Psoas muscle (tissue), 8 donors: ENCODE results near the gene STAB2. TPM values are rescaled to one million over a fixed set of nuclear protein-coding genes. Genes with fewer than 3 reads are reported as not detected.

Experiments
- ATAC-seq, 4 donors: fragments of 200-7000 bp; cut with Tn5 transposase; one replicate each; pipeline ENCODE4 v1.9.1; 2020; ENCODE audit warnings: moderate library complexity in 3 of 4, mild to moderate bottlenecking in 2 of 4
- DNase-seq, 2 donors: peaks; one replicate each; pipeline ENCODE4 v3.0.0-alpha.2; 2020
- H3K27ac ChIP-seq: fragments of 200-600 bp; one replicate; pipeline ENCODE4 v1.8.0; 2022
- H3K27me3 ChIP-seq, 3 donors: fragments of 200-600 bp in 1 of 3; one replicate each; pipeline versions ENCODE4 v1.6.1 to v1.8.0; 2013 to 2022; ENCODE audit warnings: low read length in 2 of 3, mild to moderate bottlenecking in 2 of 3, moderate library complexity in 1 of 3; ENCODE audit not compliant: insufficient read depth in 3 of 3
- H3K36me3 ChIP-seq, 2 donors: fragments of 200-600 bp in 1 of 2; one replicate each; pipeline versions ENCODE4 v1.6.1 to v1.8.0; 2013 to 2022; ENCODE audit warnings: low read depth in 1 of 2, mild to moderate bottlenecking in 1 of 2, moderate library complexity in 1 of 2; ENCODE audit not compliant: insufficient read depth in 1 of 2
- H3K4me1 ChIP-seq: fragments of 200-600 bp; one replicate; pipeline ENCODE4 v1.8.0; 2022
- H3K4me3 ChIP-seq: fragments of 200-600 bp; one replicate; pipeline ENCODE4 v1.8.0; 2022; ENCODE audit warnings: mild to moderate bottlenecking
- H3K9me3 ChIP-seq: fragments of 200-600 bp; one replicate; pipeline ENCODE4 v1.8.0; 2022
- WGBS, 3 donors: extraction: QIAGEN DNeasy Blood & Tissue Kit; methylation state at CpG; one replicate each; pipeline versions ENCODE4 v1.1.6 to v1.1.7; 2013; 5-methylcytosine and 5-hydroxymethylcytosine counted together
- intact Hi-C, 2 donors: fragments of 100-400 bp; cut with DNase I; formaldehyde crosslinking; loops; one replicate each; pipeline versions ENCODE4 v1.11.0 to v1.14.2; 2022
- polyA plus RNA-seq, 3 donors: library from polyadenylated mRNA; stranded (reverse); fragments of 200-250 nt; gene quantifications; one replicate each; pipeline ENCODE4 v1.2.3, GENCODE V29; 2013
- total RNA-seq, 4 donors: library from RNA; stranded (reverse); fragmentation: NEBNext Ultra II Directional in 2 of 4; extraction: Animal tissue kit (Norgen Biotek cat#: 25700) in 2 of 4; gene quantifications; one replicate each; pipeline versions ENCODE4 v1.2.1 to v1.2.4, GENCODE V29; 2021 to 2023
- TF ChIP-seq, protein P1 (sequence below): fragments of 200-600 bp; IDR thresholded peaks from one replicate; pipeline ENCODE4 v1.8.0; 2022; ENCODE audit warnings: antibody characterized with exemption
- donor health status: healthy with polysubstance abuse.
- donor health status: DM: no; HTN: no; CAD: no; lungs with moderate emphysema.
- donor health status: Bipolar disorder and iron deficiency.
- donor health status: healthy.
- donor health status: DM: yes; HTN: yes; CAD: no.
- donor health status: DM: no; HTN: no; CAD: no.
- donor health status: DM: no; HTN: no; CAD: no.
- donor health status: DM: yes; HTN: yes; CAD: no.

The STAB2 gene
- total and polyA plus RNA-seq, 7 donors, result under 0.01 to 0.32 (median 0.06) TPM; not detected in 2

- no peak overlapping the region for H3K4me3 ChIP-seq
- no peaks in the 10 kb centered on the region for H3K4me1 ChIP-seq
- intact Hi-C loops, result loop anchor here in 1 of 2 donors (2.0 kb wide), 1 partner anchor 55 kb away; no protein-coding TSS in a partner anchor
- TF ChIP-seq, protein P1, sequence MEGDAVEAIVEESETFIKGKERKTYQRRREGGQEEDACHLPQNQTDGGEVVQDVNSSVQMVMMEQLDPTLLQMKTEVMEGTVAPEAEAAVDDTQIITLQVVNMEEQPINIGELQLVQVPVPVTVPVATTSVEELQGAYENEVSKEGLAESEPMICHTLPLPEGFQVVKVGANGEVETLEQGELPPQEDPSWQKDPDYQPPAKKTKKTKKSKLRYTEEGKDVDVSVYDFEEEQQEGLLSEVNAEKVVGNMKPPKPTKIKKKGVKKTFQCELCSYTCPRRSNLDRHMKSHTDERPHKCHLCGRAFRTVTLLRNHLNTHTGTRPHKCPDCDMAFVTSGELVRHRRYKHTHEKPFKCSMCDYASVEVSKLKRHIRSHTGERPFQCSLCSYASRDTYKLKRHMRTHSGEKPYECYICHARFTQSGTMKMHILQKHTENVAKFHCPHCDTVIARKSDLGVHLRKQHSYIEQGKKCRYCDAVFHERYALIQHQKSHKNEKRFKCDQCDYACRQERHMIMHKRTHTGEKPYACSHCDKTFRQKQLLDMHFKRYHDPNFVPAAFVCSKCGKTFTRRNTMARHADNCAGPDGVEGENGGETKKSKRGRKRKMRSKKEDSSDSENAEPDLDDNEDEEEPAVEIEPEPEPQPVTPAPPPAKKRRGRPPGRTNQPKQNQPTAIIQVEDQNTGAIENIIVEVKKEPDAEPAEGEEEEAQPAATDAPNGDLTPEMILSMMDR, result no peak
- no peak overlapping the region for H3K27ac ChIP-seq
- H3K27me3 ChIP-seq, result peaks cover 0 to 7% (median 4%) of the 10 kb centered on the region in 3 donors
- ATAC-seq (no peak), DNase-seq (no peak)
- H3K9me3 ChIP-seq, result no peaks in the 10 kb centered on the region
- H3K36me3 ChIP-seq, result no peaks in the 10 kb centered on the region
Measured at GRCh38 chr12:103707446-103707845, 120.4 kb downstream of the STAB2 start.

DNA sequence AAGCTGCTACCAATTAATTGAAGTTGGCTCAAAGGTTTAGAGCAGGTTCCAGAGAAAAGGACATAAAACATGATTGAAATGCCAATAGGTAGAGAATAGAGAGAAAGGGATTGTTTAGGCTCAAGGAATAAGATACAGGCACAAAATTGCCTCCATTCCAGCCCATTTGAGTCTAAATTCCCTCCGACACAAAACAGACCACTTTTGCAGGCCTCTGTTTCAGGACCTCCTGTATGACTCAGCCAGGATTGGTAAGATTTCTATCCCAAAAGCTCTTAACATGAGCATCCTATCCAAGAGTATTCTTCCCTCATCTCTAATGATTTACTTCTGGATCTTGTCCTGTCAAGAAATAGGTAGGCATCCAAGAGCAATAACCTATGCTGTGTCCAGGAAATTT, 123.5 kb downstream of the STAB2 start:
- no peak overlapping the region for H3K4me3 ChIP-seq
- ATAC-seq (no peak), DNase-seq (no peak)
- no peaks in the 10 kb centered on the region for H3K9me3 ChIP-seq
- H3K27me3 ChIP-seq, result peaks cover 0 to 7% (median 4%) of the 10 kb centered on the region in 3 donors
- TF ChIP-seq, protein P1, result no peak
- H3K4me1 ChIP-seq, result no peaks in the 10 kb centered on the region
- WGBS, 3 donors, result 90 to 100% (median 100%) methylated on average over 1 of the region's 1 CpG
- H3K36me3 ChIP-seq, result no peaks in the 10 kb centered on the region
- intact Hi-C loops, result no loop called here
- H3K27ac ChIP-seq, result no peak overlapping the region

DNA sequence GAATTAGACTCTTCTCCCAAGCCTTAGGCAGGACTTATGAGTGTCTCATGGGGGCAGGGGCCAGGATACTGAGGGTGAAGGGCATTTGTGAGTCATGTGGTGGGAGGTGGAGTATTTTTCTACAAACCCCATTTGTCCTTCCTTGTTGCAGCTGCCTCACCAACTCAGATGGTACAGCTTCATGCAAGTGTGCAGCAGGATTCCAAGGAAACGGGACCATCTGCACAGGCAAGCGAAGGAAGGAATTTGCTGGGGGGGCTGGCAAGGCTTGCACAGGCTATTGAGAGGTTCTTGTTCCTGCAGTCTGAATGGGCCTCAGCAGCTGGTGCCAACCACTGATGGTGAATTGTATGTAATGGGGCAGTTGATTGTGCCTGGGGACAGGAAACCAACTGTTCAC, 125.1 kb downstream of the STAB2 start:
- Histone ChIP-seq H3K4me1 (no peaks in the 10 kb centered on the region), H3K36me3 (no peaks in the 10 kb centered on the region), H3K9me3 (no peaks in the 10 kb centered on the region), H3K4me3 (no peak overlapping the region), H3K27ac (no peak overlapping the region), H3K27me3 (no peaks in the 10 kb centered on the region)
- ATAC-seq (no peak), DNase-seq (no peak)
- TF ChIP-seq, protein P1, result no peak
- intact Hi-C loops, result no loop called here
- 72 to 88% (median 81%) methylated on average over 2 of the region's 2 CpGs for WGBS, 3 donors

GRCh38 chr12:103715494-103715893, 128.4 kb downstream of the STAB2 start:
- intact Hi-C loops, result no loop called here
- H3K27ac ChIP-seq, result no peak overlapping the region
- no peaks in the 10 kb centered on the region for H3K4me1 ChIP-seq
- DNase-seq (no peak), ATAC-seq (peak in 1 of 4 donors; percentile 56)
- TF ChIP-seq, protein P1, result no peak
- H3K36me3 ChIP-seq, result no peaks in the 10 kb centered on the region
- 47 to 76% (median 71%) methylated on average over 4 of the region's 4 CpGs for WGBS, 3 donors
- H3K4me3 ChIP-seq, result no peak overlapping the region
- no peaks in the 10 kb centered on the region for H3K27me3 ChIP-seq
- H3K9me3 ChIP-seq, result no peaks in the 10 kb centered on the region

GRCh38 chr12:103716517-103717196, 129.6 kb downstream of the STAB2 start:
- 89 to 92% (median 90%) methylated on average over 8 of the region's 8 CpGs for WGBS, 3 donors
- H3K36me3 ChIP-seq, result no peaks in the 10 kb centered on the region
- no peaks in the 10 kb centered on the region for H3K9me3 ChIP-seq
- intact Hi-C loops, result no loop called here
- ATAC-seq (no peak), DNase-seq (no peak)
- no peak overlapping the region for H3K4me3 ChIP-seq
- no peaks in the 10 kb centered on the region for H3K4me1 ChIP-seq
- H3K27ac ChIP-seq, result no peak overlapping the region
- TF ChIP-seq, protein P1, result no peak
- H3K27me3 ChIP-seq, result peaks cover 0 to 2% (median 0%) of the 10 kb centered on the region in 3 donors
